Epithelial cell of proximal tubule (primary cell): Measurements from ENCODE around the gene TSTD1. TPM values are rescaled to one million over a fixed set of nuclear protein-coding genes. Genes with fewer than 3 reads are reported as not detected.
A peak's percentile ranks its signal among the peaks of the same experiment; 100 is the strongest.
"Not testable (repeated sequence)": the region's sequence is repeated elsewhere in the genome, so short reads cannot be mapped to it uniquely, and the experiment has no call there.

Experiments used
- DNase-seq: peaks from one replicate; pipeline ENCODE4 v3.0.0-alpha.2; 2011; ENCODE audit warnings: low read depth
- H3K4me3 ChIP-seq: 2 replicates; pipeline ENCODE4 v1.5.1; 2011; ENCODE audit warnings: low read depth, mild to moderate bottlenecking, low read length
- total RNA-seq: library from RNA; depleted of rRNA; stranded (reverse); fragments of >200 nt; gene quantifications from 2 replicates; pipeline ENCODE4 v1.2.3, GENCODE V29; 2015
- TF ChIP-seq, protein P1 (sequence below): conservative IDR thresholded peaks from 2 replicates; pipeline ENCODE4 v1.5.1; 2012; ENCODE audit warnings: low read depth, mild to moderate bottlenecking, low read length

The TSTD1 gene
- total RNA-seq, 1 donor from 2014 or later: 148 TPM

DNA sequence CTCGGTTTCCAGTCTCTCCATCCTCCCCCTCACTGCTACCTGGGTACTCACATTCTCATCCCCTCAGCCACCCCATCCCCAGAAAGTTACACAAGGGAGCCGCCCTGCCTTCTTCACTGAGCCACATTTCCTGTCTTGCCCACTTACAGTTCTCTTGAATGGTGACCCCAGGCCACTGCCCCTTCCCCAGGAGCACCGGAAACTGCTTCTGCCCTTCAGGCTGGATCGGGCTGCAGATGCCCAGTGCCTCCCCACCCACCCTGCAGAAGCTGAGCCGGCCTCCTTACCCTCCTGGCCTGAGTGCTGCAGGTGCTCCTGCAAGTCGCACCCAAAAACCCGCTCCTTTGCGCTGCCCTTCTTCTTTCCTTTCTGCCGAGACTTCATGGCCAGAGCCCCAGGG, 30.5 kb upstream of the TSTD1 start:
- TF ChIP-seq, protein P1, sequence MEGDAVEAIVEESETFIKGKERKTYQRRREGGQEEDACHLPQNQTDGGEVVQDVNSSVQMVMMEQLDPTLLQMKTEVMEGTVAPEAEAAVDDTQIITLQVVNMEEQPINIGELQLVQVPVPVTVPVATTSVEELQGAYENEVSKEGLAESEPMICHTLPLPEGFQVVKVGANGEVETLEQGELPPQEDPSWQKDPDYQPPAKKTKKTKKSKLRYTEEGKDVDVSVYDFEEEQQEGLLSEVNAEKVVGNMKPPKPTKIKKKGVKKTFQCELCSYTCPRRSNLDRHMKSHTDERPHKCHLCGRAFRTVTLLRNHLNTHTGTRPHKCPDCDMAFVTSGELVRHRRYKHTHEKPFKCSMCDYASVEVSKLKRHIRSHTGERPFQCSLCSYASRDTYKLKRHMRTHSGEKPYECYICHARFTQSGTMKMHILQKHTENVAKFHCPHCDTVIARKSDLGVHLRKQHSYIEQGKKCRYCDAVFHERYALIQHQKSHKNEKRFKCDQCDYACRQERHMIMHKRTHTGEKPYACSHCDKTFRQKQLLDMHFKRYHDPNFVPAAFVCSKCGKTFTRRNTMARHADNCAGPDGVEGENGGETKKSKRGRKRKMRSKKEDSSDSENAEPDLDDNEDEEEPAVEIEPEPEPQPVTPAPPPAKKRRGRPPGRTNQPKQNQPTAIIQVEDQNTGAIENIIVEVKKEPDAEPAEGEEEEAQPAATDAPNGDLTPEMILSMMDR: no peak
- no peak for DNase-seq
- H3K4me3 ChIP-seq: no peak overlapping the region

DNA sequence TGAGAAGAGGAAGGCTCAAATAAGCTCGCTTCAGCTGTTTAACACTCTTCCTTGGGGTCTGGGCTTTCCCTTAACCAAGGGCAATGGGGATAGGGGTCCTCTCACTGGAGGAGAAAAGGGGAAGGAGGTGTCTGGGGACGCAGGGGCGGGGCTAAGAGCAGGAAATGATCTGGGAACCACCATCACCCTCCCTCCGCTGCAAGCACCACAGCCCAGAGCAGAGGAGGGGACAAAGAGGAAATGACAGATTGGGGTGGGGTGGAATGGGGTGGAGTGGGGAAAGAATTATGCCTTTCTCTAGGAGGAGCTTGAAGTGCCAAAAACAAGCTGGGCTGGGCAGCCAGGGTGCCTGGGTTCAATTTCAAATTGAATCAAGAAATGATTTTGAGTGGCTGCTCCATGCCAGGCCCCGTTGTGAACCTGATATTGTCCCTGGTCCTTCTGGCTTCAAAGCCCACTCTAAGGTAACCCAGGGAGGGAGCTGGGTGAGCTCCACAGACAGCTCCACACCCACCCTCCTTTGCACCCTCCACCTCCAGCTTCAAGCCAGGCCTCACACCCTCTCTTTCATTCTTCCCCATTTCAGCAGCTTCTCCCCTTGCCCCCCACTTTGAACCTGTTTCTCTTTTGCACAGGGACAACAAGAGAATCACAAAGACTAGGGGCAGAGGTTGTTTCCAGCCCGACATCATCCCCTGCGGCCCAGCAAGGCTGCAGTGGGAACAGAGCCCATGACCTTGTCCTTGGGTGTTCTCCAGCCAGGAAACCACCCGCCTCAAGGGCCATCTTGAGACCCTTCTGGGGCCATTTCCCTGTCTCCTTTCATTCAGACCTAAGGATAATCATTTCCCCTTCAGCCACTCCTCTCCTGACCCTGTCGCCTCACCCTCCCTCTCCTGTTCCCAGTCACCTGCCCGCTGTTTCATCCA, 29.8 kb upstream of the TSTD1 start:
- no peak for DNase-seq
- TF ChIP-seq, protein P1: no peak
- H3K4me3 ChIP-seq: no peak overlapping the region

DNA sequence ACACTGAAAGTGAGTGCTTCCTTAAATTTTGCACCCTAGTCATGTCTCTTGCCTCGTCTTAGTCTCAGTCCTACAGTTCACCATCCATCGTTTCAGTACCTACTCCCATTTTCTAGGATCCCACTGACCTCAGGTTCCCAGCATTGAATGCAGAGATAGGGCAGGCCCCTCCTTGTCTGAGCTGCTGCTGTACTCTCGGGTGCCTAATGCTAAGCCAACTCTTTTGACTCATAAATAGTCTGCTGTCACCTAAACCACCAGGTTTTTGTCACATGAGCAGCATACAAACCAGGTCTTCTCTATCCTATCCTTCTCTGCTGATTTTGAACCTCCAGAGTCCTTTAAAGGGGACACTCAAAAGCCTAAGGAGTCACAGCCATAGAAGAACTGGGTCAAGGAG, 27.9 kb upstream of the TSTD1 start:
- TF ChIP-seq, protein P1: no peak
- no peak for DNase-seq
- H3K4me3 ChIP-seq: no peak overlapping the region

DNA sequence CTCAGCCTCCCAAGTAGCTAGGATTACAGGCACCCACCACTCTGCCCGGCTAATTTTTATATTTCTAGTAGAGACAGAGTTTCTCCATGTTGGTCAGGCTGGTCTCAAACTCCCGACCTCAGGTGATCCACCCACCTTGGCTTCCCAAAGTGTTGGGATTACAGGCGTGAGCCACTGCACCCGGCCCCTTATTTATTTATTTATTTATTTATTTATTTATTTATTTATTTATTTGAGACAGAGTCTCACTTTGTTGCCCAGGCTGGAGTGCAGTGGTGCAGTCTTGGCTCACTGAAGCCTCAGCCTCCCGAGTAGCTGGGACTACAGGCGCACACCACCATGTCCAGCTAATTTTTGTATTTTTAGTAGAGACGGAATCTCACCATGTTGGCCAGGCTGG, 26.9 kb upstream of the TSTD1 start:
- not testable (repeated sequence) for DNase-seq, H3K4me3 ChIP-seq

DNA sequence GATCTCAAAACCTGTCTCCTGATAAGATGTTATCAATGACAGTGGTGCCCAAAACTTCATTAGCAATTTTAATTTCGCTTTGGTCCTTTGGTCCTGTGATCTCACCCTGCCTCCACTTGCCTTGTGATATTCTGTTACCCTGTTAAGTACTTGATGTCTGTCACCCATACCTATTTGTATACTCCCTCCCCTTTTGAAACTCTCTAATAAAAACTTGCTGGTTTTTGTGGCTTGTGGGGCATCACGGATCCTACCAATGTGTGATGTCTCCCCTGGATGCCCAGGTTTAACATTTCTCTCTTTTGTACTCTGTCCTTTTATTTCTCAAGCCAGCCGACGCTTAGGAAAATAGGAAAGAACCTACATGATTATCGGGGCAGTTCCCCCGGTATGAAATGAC, 25.2 kb upstream of the TSTD1 start:
- not testable (repeated sequence) for DNase-seq, H3K4me3 ChIP-seq

DNA sequence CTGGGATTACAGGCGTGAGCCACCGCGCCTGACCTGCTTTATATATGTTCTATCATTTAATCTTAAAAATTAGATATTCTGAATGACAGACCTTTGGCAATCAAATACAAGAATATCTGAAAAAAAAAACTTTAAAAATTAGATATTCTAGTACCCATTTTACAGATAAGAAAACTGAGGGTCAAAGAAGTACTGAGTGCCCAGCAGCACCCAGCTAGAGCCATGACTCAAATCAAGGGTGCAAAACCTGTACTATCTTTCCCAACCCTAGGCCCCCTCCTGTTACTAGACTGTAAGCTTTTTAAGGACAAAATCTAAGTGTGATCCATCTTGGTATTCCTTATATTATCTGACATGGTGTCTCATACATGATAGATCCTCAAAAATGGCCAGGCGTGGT, 22.7 kb upstream of the TSTD1 start:
- no peak overlapping the region for H3K4me3 ChIP-seq
- DNase-seq: no peak
- TF ChIP-seq, protein P1: no peak

DNA sequence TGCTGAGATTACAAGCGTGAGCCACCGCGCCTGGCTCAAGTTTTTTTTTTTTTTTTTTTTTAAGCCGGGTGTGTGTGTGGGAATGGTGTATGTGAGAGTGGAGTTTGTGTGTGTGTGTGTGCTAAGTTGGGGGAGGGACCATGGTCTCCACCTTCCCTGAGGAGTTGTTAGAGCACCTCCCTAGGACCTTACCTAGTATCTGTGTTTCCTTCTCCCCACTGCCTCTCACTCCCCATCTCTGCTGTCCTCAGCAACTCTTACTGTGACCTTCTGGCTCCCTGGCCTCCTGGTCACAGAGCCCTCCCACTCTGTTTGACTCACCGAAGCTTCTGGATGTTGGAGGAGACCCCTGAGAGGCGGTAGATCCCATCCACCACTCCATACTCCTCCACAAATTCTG, 20.5 kb upstream of the TSTD1 start:
- DNase-seq: no peak
- no peak overlapping the region for H3K4me3 ChIP-seq
- TF ChIP-seq, protein P1: no peak

DNA sequence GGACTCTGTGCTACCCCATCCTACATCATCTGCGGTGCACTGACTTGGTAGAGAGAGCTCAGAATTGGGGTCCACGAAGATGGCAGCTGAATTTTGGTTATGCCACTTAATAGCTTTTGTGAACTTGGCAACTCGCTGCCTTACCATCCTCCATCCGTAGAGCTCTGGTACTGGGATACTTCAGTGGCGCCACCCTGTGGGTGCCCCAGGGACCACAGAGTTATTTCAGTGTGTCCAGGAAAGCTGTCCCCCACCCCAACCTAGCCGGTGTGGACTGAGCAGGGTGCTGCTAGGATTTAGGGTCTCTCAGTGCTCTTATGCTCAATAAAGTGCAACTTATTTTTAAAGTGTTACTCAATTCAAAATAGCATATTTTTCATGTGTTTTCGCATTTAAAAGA, 16.0 kb upstream of the TSTD1 start:
- TF ChIP-seq, protein P1: peak; percentile 35
- no peak for DNase-seq
- no peak overlapping the region for H3K4me3 ChIP-seq
